Heart left ventricle (tissue), 13 donors: ENCODE data around the gene IL13RA1.

Source experiments
- CTCF ChIP-seq, 12 donors: fragments of 200-600 bp; sonication (generic) in 4 of 12; IDR thresholded peaks; one replicate each; pipeline versions ENCODE4 v1.5.0 to v1.8.0; 2018 to 2022; ENCODE audit warnings: antibody characterized with exemption in 12 of 12, mild to moderate bottlenecking in 5 of 12
- POLR2A ChIP-seq, 2 donors: fragments of 450-650 bp; IDR thresholded peaks; one replicate each; pipeline ENCODE4 v1.6.1; 2017; ENCODE audit warnings: antibody characterized with exemption in 2 of 2, mild to moderate bottlenecking in 2 of 2, moderate library complexity in 2 of 2
- donor health status: ischemic (EF 13 %, LVEDD 7.1; RV severe dilation, severe dysfunction).
- donor health status: DM: no; HTN: yes; CAD: no.
- donor health status: DM: no; HTN: no; CAD: no.
- donor health status: ischemic (EF 25% LVEDD 6.9; RV normal size, moderate dysfunction).
- donor health status: ischemic (EF 25% LVEDD 5.7; RV mildly dilated, moderate dysfunction).
- donor health status: ischemic (EF 35%, LVEDD 5.7; RV mildly dilated, moderate dysfunction).
- donor health status: nonischemic (EF 11% LVEDD 7.7; RV severe dilation, severe dysfunction).
- donor health status: DM: yes; HTN: yes; CAD: no.
- donor health status: PGD.
- donor health status: ischemic (EF 29% LVEDD 5.4; RV normal size, mild dysfunction).
- donor health status: nonischemic (EF 23%, LVEDD 6.1; RV moderate dilation, normal function).

DNA sequence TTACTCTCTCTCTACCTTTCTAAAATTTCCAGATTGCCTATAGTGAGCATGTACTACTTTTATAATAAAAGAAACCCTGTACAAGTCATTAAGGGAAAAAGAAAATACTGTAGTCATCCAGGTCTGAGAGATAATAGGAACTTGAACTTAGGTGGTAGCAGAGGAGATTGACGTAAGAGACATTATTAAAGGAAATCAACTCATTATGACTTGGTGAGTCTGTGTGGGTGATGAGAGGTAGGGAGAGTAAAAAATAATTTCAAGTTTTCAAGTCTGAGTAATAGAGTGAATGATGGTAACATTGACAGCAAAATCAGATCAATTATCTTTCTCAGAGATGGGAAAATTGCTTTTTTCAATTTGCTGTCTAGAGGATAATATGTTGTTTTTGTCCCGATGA is 52.2 kb downstream of the IL13RA1 start:
- TF ChIP-seq POLR2A (IDR thresholded peaks at IDR 0.05) (no peak), CTCF (IDR thresholded peaks at IDR 0.05) (no peak)
